ENCODE measurements around the gene XAGE1B.

DNA sequence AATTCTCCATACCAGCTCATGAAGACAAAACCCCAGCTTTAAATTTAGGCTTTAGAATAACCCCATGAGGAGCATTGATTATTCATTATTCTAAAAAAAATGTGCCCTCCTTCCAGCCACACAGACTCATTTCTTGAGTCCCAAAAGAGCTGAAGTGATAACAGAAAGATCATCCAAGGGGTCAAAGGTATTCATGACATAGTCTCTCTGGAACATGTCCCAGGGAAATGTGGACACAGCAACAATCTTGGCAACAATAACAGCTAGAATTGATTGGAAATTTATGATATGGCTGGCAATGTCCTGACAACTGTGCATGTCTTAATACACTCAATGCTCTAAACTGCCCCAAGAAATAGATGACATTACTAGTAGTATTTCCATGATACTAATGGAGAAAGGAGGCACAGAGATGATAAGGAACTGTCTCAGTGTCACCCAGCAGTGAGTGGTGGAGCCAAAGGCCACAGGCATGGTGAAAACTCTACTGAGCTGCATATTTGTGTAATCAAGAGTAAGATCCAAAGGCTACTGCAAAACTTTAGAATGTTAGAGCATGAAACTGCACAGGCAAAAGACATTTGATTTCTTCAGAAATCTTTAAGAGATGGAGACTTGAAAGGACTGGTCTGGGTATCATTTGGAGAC, 37.3 kb upstream of the XAGE1B start:
- TF ChIP-seq, protein P1, sequence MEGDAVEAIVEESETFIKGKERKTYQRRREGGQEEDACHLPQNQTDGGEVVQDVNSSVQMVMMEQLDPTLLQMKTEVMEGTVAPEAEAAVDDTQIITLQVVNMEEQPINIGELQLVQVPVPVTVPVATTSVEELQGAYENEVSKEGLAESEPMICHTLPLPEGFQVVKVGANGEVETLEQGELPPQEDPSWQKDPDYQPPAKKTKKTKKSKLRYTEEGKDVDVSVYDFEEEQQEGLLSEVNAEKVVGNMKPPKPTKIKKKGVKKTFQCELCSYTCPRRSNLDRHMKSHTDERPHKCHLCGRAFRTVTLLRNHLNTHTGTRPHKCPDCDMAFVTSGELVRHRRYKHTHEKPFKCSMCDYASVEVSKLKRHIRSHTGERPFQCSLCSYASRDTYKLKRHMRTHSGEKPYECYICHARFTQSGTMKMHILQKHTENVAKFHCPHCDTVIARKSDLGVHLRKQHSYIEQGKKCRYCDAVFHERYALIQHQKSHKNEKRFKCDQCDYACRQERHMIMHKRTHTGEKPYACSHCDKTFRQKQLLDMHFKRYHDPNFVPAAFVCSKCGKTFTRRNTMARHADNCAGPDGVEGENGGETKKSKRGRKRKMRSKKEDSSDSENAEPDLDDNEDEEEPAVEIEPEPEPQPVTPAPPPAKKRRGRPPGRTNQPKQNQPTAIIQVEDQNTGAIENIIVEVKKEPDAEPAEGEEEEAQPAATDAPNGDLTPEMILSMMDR (IDR thresholded peaks at IDR 0.05), result no peak
- TF ChIP-seq POLR2A (IDR thresholded peaks at IDR 0.05), result no peak
